Subcutaneous adipose tissue (tissue), 4 donors: Measurements from ENCODE around the gene PIGU. TPM values are rescaled to one million over a fixed set of nuclear protein-coding genes. Genes with fewer than 3 reads are reported as not detected.

Experiments
- CTCF ChIP-seq: fragments of 450-650 bp; IDR thresholded peaks from one replicate; pipeline ENCODE4 v1.5.1; 2016; ENCODE audit warnings: low read depth, mild to moderate bottlenecking, control low read depth, antibody characterized with exemption, moderate library complexity
- total RNA-seq, 4 donors: library from RNA; depleted of rRNA; stranded (reverse); fragments of >200 nt; gene quantifications; one replicate each; pipeline ENCODE4 v1.1.0, GENCODE V29; 2016

The PIGU gene
- total RNA-seq, 4 donors from 2014 or later: 5.7 to 13.9 (median 7.7) TPM

DNA sequence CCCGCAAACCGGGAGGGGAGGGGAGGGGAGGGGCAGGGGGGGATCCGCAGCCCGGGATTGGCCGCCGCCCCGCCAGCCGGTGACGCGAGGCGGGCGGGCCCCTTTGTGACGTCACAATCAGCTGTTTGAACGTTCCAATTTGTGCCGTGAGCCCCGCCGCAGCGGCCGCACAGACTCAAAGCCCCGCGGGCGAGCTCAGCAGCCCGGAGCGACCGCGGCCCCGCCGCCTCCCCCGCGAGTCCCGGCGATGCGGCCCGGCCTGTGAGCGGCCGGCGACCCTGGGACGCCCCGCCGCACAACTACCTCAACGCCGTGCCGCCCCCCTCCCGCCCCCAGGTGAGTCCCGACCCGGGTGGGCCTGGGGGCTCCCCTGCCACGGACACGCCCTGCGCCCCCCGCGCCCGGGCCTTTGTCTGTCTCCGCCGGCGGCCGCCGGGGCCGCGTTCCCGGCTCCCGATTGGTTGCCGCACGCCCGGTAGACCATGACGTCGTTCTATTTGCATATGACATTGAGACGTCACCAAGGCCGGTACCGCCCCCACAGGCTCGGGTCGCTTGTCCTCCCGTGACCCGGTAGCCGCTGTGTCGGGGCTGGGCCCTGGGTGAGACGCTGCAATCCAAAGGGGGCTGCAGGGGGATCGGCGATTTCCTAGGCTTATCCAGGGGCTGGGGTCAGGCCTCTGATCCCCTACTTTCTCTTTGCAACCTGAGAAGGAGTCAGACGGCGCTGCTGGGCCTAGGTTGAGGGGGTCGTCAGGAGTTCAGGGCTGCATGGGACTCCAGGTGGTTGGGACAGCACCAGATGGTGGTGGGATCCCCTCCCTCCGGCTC, 27.5 kb upstream of the PIGU start, which contains the start of gene TP53INP2:
Gene TP53INP2 (plus strand): TSS at position 168 of the 831 bp plus-strand sequence. CDS start 4,396 bp downstream, outside the sequence.
- no peak for TF ChIP-seq CTCF

DNA sequence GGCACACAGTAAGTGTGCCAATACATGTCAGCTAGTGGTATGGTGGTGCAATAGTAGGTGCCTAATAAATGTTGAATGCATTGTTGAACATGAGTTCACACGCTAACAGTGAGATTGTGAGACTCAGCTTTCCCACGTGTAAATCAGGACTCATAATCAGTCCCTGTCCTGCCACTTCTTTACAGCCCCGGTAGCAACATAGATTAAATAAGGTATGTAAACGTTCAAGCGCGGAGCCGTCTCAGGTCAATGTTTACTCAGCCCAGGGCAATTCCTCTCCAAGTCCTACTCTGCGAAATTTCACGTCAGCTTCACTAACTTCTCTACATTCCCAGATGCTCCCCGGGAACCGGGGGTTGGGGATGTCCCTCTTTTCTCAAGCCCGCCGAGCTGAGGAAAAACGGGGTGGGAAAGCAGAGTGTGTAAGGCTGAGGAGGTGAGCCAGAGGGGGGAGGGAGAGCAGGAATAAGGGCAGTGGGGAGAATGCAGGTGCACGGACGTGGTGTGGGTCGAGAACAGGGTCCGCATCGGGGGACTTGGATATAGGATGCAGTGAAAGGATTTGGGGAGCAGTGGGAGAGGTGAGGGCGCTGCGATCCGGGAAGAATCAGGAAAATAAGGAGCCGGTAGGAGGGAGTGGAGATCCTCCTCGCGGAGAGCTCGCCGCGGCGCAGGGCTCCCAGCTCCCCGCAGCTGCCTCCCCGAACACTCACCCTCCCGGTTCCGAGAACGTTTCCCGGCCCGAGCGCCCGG, 26.7 kb upstream of the PIGU start:
- TF ChIP-seq CTCF: no peak

DNA sequence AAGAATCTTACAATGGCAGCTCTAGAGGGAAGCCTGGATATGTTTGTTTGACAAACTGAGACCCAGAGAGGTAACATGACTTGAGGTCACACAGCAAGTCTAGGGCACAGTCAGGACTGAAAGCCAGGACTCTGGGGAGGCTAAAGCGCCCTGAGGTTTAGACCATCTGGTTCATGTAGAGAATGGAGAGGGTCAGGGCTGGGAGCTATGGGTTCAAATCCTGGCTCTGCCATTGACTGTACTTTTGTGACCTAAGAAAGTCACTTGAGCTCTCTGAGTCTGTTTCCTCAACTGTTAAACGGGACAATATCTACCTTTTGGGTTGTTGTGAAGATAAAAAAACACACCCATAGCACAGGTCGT, 26.1 kb upstream of the PIGU start:
- no peak for TF ChIP-seq CTCF

DNA sequence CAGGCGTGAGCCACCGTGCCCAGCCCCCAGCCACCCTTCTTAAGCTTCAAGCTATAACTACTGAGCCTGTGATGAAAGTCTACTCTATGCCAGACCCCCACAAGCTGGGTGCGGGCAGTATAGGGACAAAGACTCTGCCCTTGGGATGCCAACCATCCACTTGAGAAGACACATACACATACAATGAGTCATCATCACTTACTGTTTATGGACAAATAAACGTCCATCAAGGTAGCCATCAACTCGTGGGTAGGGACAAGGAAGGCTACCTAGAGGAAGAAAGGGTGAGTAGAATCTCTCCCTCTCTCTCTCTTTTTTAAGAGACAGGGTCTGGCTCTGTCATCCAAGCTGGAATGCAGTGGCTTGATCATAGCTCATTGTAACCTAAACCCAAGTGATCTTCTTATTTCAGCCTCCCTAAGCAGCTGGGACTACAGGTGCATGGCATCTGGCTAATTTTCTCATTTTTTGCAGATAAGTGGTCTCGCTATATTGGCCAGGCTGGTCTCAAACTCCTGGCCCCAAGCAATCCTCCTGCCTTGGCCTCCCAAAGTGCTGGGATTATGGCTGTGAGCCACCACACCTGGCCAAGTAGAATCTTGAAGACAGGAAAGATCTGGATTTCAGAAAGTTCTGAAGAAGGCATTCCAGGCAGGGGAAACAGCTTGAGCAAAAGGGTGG, 24.7 kb upstream of the PIGU start:
- TF ChIP-seq CTCF: no peak

DNA sequence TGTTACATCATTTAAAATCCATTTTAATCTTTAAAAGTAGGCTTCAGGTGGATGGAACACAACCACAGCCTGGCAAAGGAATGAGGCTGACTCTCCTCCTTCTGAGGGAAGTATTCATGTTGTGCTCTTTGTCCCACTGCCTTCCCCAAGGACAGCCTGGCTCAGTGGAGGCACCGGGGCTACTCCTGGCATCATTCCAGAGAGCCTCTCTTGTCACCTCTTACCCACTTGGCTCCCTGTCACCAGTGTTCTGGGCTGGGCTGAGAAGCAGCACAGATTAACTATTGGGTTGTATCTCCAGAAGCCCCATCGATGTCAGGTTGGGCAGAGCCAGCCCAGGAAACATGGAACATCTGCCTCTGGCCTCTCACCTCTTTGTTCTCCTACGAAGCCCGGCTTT, 16.5 kb upstream of the PIGU start:
- no peak for TF ChIP-seq CTCF

- TF ChIP-seq CTCF: no peak
Observed at GRCh38 chr20:34691838-34692237, 14.9 kb upstream of the PIGU start.

DNA sequence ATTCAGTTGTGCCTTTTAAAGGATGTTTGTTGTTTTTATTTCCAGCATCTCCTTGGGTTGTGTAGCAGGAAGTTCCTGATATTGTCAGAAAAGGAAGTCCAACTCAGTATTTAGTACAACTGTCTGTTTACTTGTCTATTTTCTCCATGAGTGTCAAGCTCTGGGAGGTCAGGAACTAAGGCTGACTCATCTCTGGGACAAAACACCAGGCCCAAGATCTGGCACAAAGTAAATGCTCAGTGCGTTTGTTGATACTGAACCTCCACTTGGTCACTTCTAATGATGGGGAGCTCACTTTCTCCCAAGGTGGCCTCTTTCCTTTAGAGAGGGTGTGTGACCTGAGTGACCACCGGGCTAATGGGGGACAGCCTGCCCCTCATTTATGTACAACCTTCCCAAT, 12.6 kb upstream of the PIGU start:
- TF ChIP-seq CTCF: no peak
